Prostate gland (tissue), 2 donors: ENCODE results near the gene AARSD1. TPM values are rescaled to one million over a fixed set of nuclear protein-coding genes. Genes with fewer than 3 reads are reported as not detected.
A peak's percentile ranks its signal among the peaks of the same experiment; 100 is the strongest.

Source experiments
- DNase-seq: peaks from one replicate; pipeline ENCODE4 v3.0.0-alpha.2; 2019; ENCODE audit warnings: low spot score
- H3K27ac ChIP-seq, 2 donors: fragments of 200-600 bp; sonication (generic); 2 replicates each; pipeline ENCODE4 v1.5.1; 2017 to 2019
- H3K27me3 ChIP-seq: fragments of 200-600 bp; sonication (generic); replicated peaks from 2 replicates; pipeline ENCODE4 v1.5.1; 2019; ENCODE audit not compliant: insufficient read depth
- H3K36me3 ChIP-seq, 2 donors: fragments of 200-600 bp; sonication (generic); 1 replicate in 1 of 2; 2 replicates in 1 of 2; pipeline versions ENCODE4 v1.5.1 to v1.8.1; 2017 to 2019
- H3K4me1 ChIP-seq: fragments of 200-600 bp; sonication (generic); replicated peaks from 2 replicates; pipeline ENCODE4 v1.5.1; 2019
- H3K4me3 ChIP-seq, 2 donors: fragments of 200-600 bp; sonication (generic); 2 replicates each; pipeline ENCODE4 v1.5.1; 2017 to 2019
- H3K9me3 ChIP-seq: fragments of 200-600 bp; sonication (generic); 2 replicates; pipeline ENCODE4 v1.5.1; 2017
- CTCF ChIP-seq, 4 experiments: fragments of 200-600 bp in 2 of 4; fragments of 450-650 bp in 2 of 4; sonication (generic) in 2 of 4; IDR thresholded peaks; 1 replicate in 3 of 4; 2 replicates in 1 of 4; pipeline ENCODE4 v1.5.1; 2016 to 2019; ENCODE audit warnings: antibody characterized with exemption in 4 of 4, mild to moderate bottlenecking in 2 of 4, moderate library complexity in 2 of 4
- POLR2A ChIP-seq: fragments of 450-650 bp; IDR thresholded peaks from one replicate; pipeline ENCODE4 v1.6.1; 2016; ENCODE audit warnings: antibody characterized with exemption, mild to moderate bottlenecking
- POLR2AphosphoS5 ChIP-seq: sonication (generic); formaldehyde crosslinking; IDR thresholded peaks from one replicate; pipeline ENCODE4 v1.6.1; 2017; ENCODE audit warnings: antibody characterized with exemption
- WGBS: methylation state at CpG from one replicate; pipeline ENCODE4 v1.1.5; 2018; 5-methylcytosine and 5-hydroxymethylcytosine counted together
- intact Hi-C: fragments of 100-400 bp; cut with DNase I; formaldehyde crosslinking; loops from one replicate; pipeline ENCODE4 v1.14.2; 2022
- total RNA-seq, 2 donors: library from RNA; depleted of rRNA; stranded (reverse); fragments of >200 nt; gene quantifications; one replicate each; pipeline ENCODE4 v1.1.0, GENCODE V29; 2016

Gene AARSD1
- total RNA-seq, 2 donors from 2014 or later, result 34.2 to 48.4 TPM

- TF ChIP-seq CTCF (IDR thresholded peaks at IDR 0.05), result no peak
- TF ChIP-seq POLR2A, result no peak
- TF ChIP-seq POLR2AphosphoS5, result no peak
- H3K4me3 ChIP-seq, result no peak overlapping the region
- no peaks in the 10 kb centered on the region for H3K27me3 ChIP-seq
- no peaks in the 10 kb centered on the region for H3K9me3 ChIP-seq
- no peaks in the 10 kb centered on the region for H3K36me3 ChIP-seq
- no peak for DNase-seq
- H3K4me1 ChIP-seq, result no peaks in the 10 kb centered on the region
- 97% methylated on average over 5 of the region's 5 CpGs for WGBS
- no peak overlapping the region for H3K27ac ChIP-seq
- intact Hi-C loops, result no loop called here
Observed at GRCh38 chr17:42971589-42971988, 7.3 kb upstream of the AARSD1 start.

GRCh38 chr17:42969001-42969581 lies 4.8 kb upstream of the AARSD1 start:
- intact Hi-C loops, result no loop called here
- no peak overlapping the region for H3K4me3 ChIP-seq
- no peaks in the 10 kb centered on the region for H3K36me3 ChIP-seq
- 41% methylated on average over 5 of the region's 5 CpGs for WGBS
- TF ChIP-seq CTCF (IDR thresholded peaks at IDR 0.05), result no peak
- no peak for TF ChIP-seq POLR2A
- no peak for TF ChIP-seq POLR2AphosphoS5
- no peaks in the 10 kb centered on the region for H3K27me3 ChIP-seq
- no peaks in the 10 kb centered on the region for H3K9me3 ChIP-seq
- DNase-seq, result no peak
- H3K27ac ChIP-seq, result no peak overlapping the region
- H3K4me1 ChIP-seq, result no peaks in the 10 kb centered on the region

GRCh38 chr17:42967925-42968324 lies 3.7 kb upstream of the AARSD1 start:
- Histone ChIP-seq H3K4me1 (no peaks in the 10 kb centered on the region), H3K4me3 (no peak overlapping the region), H3K27me3 (no peaks in the 10 kb centered on the region), H3K9me3 (no peaks in the 10 kb centered on the region), H3K27ac (no peak overlapping the region), H3K36me3 (no peaks in the 10 kb centered on the region)
- WGBS, result 33% methylated on average over 1 of the region's 1 CpG
- no peak for TF ChIP-seq POLR2A
- TF ChIP-seq POLR2AphosphoS5, result no peak
- no peak for TF ChIP-seq CTCF (IDR thresholded peaks at IDR 0.05)
- DNase-seq, result no peak
- intact Hi-C loops, result no loop called here

GRCh38 chr17:42953669-42954068 lies 10.6 kb downstream of the AARSD1 start:
- Histone ChIP-seq H3K27ac (no peak overlapping the region), H3K4me1 (no peaks in the 10 kb centered on the region), H3K27me3 (no peaks in the 10 kb centered on the region), H3K36me3 (peaks cover 5 to 7% of the 10 kb centered on the region in 2 donors), H3K9me3 (no peaks in the 10 kb centered on the region), H3K4me3 (no peak overlapping the region)
- no peak for TF ChIP-seq POLR2A
- TF ChIP-seq POLR2AphosphoS5, result no peak
- TF ChIP-seq CTCF (IDR thresholded peaks at IDR 0.05), result no peak
- peak; percentile 60 for DNase-seq
- 86% methylated on average over 1 of the region's 1 CpG for WGBS
- intact Hi-C loops, result no loop called here

GRCh38 chr17:42950044-42950783 lies 14.0 kb downstream of the AARSD1 start:
- Histone ChIP-seq H3K27me3 (no peaks in the 10 kb centered on the region), H3K4me3 (no peak overlapping the region), H3K36me3 (peaks cover 0 to 7% of the 10 kb centered on the region in 2 donors), H3K27ac (no peak overlapping the region), H3K4me1 (peaks cover 8% of the 10 kb centered on the region), H3K9me3 (no peaks in the 10 kb centered on the region)
- whole genome bisulfite sequencing, result 92% methylated on average over 13 of the region's 13 CpGs
- intact Hi-C loops, result no loop called here
- DNase-seq, result no peak
- no peak for TF ChIP-seq POLR2A
- no peak for TF ChIP-seq POLR2AphosphoS5
- TF ChIP-seq CTCF (IDR thresholded peaks at IDR 0.05), result no peak
